SIG-M5 (cell line): ENCODE results near the gene ESCO1.

ENCODE experiments used
- DNase-seq: peaks from one replicate; lab custom pipeline; 2025; lab: John Stamatoyannopoulos, UW

Gene ESCO1

DNA sequence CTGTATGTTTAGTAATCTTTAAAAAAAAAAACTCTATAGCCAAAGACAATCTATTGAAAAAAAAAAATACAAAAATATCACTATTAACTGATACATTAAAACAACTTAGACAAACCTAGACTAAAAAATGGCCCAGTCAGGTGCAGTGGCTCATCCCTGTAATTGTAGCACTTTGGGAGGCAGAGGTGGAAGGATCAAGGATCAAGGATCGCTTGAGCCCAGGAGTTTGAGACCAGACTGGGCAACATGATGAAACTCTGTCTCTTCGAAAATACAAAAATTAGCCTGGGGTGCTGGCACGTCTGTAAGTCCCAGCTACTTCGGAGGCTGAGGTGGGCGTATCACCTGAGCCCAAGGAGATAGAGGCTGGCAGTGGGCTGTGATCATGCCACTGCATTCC, 16.1 kb downstream of the ESCO1 start:
- no peak for DNase-seq

DNA sequence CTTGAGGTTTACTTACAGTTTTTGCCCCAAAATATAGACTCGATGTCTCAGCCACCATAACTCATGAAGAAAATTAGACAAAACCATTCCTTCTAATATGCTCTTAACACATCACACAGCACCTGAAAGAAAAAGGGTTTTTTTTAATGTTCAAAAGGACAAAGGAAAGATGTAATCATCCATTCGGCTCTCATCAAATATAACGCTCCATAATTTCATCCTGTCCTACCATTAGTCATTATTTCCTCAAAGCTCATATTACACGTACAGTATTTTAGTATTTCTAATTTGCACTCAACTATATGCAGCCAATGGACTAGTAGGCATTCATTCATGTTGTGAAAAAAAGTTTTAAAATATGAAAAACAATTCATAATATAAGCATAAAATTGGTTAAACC, 24.8 kb downstream of the ESCO1 start:
- no peak for DNase-seq

DNA sequence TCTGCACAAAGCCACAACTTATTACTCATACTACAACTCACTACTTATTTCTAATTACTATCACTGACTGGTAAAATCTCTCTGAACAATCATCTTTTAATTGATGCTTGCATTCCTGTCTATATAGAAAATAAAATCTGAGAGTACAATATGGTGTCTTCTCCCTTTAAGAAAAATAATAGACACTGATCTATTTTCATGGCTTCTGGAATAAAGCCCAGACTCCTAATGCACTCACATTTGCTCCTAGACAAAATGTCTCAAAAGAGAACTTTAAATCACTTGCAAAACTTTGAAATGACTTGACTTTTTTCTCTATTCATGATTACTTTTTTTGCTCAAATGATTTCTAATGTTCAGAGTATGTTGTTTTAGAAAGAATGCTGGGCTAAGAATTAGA, 28.7 kb downstream of the ESCO1 start:
- no peak for DNase-seq

DNA sequence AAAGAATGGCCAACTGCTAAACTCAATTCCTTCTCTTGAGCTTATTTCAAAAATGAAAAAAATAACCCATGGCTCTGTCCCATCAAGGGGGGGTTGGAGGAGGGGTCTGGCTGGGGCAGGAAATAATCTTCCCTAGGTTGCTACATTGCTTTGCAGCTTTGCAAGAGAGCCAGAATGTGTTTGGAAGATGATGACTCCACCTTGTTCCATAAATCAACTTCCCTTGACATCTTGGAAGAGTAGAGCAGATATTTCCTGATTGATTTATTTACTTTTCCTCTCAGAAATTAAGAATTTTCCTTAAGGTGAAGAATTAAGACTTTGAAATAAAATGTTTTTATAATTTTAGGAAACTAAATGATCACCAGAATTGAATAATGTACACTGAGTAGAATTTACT, 41.3 kb downstream of the ESCO1 start:
- DNase-seq, result no peak

DNA sequence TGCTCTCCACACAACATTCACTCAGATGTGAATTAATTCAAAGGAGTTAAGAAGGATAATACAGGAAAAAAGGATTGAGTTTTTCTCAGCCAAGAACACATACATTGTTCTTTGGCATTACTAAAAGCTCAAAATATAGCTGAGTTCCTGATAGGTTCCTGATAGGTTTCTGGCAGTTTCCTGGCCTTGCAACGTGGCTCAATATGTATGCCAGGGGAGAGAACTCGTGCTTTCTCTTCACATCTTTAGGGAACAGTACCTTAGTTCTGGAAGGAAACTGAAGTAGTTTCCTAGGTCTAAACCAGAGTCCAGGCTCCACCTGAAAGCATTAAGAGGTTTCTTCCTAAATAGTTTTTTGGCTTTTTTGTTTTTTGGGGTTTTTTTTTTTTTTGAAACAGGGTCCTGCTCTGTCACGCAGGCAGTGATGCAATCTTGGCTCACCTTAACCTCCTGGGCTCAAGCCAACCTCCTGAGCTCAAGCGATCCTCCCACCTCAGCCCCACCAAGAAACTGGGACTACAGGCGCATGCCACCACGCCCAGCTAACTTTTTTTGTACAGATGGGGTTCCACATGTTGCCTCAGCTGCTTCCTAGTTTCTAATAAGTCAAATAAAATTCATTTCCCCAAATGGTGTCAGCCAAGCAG, 42.8 kb downstream of the ESCO1 start:
- DNase-seq, result no peak

DNA sequence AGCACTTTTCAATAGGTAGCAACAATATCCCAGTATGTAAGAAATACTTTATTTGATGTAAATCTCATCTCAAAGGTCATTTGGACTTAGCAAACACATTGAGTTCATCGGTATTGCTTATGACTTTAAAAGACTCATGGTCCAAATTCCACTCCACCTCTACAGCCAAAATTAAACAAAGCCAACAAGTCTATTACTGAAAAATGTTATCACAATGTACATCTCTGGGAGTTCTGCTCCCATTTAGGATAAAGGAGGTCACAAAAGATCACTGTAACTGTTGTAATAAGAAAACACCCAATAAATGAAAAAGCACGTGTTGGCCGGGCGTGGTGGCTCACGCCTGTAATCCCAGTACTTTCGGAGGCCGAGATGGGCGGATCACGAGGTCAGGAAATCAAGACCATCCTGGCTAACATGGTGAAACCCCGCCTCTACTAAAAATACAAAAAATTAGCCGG, 50.0 kb downstream of the ESCO1 start:
- no peak for DNase-seq

DNA sequence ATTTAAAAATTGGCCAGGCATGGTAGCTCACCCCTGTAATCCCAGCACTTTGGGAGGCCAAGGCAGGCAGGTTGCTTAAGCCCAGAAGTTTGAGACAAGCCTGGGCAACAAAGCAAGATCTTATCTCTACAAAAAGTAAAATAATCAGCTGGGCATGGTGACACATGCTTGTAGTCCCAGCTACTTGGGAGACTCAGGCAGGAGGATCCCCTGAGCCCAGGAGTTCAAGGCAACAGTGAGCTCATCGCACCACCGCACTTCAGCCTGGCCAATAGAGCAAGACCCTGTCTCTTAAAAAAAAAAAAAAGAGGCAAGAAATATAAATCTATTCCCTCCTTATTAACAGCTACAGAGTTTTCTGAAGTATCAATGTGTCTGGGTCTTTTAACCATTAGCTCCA, 51.9 kb downstream of the ESCO1 start:
- DNase-seq, result no peak

DNA sequence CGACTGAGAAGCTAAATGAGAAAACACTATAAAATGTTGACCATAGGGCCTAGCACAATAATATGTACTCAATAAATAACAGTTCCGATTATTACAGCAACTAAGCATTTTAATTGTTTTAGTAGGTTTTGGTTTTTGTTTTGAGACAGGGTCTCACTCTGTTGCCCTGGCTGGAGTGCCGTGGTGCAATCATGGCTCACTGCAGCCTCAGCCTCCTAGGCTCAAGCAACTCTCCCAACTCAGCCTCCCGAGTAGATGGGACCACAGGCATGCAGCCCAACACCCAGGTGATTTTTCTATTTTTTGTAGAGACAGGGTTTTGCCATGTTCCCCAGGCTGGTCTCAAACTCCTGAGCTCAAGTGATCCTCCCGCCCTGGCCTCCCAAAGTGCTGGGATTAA, 54.1 kb downstream of the ESCO1 start:
- no peak for DNase-seq

DNA sequence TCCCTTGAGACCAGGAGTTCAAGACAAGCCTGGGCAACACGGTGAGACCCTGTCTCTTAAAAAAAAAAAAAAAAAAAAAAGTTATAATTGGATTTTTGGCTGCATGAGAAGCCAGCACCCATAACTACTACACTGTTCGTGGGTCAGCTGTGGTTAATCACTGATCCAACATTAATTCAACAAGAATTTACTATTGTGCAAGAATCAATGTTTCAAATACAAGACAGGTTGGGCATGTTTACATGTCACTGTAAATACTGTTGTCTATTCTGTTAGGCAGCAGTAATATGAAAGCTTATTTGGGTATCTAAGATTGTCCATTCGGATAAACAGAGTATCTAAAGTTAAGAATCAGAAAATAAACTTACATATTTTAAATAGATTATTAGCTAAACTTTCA, 62.3 kb downstream of the ESCO1 start:
- DNase-seq, result no peak

DNA sequence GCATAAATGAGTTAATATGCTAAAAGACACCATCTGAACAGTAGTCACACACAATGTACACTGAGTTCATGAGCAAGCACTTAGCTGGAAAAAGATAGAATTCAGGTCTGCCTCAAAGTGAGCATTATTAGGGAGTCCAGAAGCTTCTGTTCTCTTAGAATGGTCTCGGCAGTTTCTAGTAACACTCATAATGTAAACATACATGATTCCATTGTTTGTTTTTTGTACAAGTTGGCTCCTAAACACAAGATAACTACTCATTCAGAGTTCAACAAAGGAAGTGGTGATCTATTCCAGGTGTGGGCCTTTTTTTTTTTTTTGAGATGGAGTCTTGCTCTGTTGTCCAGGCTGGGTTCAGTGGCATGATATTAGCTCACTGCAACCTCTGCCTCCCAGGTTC, 66.2 kb downstream of the ESCO1 start:
- DNase-seq, result no peak

DNA sequence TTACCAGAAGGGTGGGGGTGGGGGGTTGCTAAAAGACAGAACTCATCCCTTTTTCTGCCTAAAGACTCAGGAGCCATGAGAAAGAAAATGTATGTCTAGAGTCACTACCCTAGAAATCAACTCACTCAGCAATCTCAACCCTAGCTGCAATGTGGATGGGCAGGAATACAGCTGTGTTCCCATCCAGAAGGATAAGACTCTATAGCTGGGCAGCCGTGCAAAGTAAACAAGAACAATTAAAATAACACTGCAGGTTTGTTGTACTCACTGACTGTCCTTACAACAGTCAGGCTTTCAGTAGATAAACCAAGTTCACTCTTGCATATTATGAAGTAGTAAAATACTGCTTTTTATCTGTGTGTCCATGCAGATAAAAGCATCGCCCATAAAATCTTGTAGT, 74.0 kb downstream of the ESCO1 start:
- no peak for DNase-seq

DNA sequence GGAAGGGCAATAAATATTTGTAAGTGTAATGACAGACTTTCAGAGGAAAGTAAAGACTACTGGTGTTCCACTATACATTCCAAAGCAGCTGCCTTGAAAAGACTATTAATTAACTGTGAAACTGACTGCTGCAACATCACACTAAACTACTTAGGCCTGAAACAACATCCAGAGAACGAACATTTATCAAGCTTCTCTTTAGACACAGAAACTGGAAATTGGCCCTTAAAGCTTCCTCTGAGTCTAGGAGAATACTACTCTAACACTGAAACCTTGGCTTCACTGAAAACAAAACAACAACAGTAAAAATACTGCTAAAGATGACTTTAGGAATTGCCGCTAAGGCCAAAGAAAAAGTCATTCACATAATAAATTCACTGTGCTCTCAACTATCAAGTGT, 74.6 kb downstream of the ESCO1 start:
- DNase-seq, result no peak

DNA sequence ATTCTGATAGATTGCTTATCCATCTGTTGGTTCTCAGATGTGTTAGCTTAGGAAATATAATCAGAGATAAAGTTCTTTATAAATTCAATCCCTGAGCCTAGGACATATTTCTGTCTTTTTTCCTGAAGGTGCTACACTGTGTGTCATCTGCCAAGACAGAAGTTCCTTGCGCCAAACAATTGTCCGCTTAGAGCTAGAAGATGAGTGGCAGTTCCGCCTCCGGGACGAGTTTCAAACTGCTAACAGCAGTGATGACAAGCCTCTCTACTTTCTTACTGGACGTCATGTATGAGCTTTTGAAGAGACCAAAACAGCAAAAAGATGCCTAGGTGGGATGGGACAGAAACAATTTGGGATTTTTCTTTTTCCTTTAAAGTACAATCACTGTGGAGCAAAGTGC, 78.0 kb downstream of the ESCO1 start:
- no peak for DNase-seq

DNA sequence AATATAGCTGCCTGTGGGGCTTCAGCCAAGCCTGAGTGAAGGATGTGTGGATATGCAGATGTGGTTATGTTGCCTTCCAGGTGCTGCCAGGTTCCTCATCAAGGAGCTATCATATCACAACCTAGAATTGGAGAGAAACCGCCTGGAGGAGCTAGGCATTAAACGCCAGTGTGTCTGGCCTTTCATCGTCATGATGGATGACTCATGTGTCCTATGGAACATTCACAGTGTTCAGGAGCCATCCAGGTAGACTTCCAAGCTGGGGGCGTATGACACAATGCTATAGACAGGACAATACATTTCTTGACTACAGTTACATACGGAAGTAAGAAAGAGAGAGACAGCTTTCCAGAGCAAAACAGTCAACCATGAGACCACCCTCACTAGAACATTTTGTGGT, 86.8 kb downstream of the ESCO1 start:
- DNase-seq, result no peak

DNA sequence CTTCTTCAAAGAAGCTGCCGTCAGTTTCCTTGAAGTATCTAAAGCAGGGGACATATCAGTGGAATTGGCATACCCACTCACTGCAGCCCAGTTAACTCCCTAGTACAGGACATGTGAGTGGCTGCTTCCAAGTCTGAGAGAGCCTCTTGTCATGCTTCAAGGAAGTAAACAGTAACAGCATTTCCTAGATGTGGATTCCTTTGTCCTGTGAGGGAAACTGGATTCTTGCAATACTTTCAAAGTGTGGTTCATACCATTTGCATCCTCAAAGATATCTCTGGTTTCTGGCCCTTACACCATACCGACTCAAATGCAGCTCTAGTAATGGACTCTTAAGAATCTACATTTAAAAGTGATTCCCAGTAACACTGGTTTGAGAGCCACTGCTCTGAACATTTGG, 87.2 kb downstream of the ESCO1 start:
- no peak for DNase-seq

DNA sequence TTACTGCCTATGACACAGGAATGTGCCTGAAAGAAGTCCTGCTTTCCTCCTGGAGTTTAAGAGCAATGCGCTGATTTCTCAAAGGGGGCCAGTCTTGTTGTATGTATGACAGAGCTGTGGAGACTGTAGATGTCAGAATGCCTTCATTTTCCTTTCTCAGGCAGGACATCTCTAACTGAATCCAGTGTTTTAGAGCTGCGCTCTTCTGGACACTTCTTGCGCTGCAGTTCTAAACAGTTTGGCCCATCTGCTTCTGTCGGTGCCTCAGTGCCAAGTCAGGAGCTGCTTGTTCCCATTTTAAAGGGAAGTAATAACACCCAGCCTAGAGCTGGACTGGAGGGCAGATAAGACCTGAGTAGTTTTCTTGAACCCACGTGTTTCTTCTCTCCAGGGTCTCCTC, 91.4 kb downstream of the ESCO1 start:
- no peak for DNase-seq

DNA sequence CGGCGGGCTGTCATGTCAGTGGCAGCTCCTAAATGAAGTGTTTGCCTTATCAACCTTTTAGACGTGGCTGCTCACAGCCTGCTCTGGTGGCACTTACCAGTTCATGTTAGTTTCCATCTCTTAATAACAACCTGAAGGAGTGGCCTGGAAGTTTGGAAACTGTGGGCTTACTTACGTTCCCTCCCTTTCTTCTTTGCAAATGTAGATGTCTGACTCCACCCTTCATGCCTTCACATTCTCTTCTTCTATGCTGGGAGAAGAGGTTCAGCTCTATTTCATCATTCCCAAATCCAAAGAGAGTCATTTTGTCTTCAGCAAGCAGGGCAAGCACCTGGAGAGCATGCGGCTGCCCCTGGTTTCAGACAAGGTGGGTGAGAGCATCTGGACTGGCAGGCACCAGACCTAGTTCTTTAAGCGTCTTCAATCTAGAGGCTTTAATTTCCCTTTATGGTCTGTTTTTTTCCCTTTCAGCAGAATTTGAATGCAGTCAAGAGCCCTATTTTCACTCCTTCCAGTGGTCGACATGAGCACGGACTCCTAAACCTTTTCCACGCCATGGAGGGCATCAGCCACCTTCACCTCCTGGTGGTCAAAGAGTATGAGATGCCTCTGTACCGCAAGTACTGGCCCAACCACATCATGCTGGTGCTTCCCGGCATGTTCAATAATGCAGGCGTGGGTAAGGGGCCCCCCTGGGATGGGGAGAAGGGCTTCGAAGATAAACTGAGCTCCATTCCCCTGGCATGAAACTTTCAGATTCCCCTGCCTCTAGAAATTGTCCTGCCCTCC, 92.4 kb downstream of the ESCO1 start:
- DNase-seq, result no peak

DNA sequence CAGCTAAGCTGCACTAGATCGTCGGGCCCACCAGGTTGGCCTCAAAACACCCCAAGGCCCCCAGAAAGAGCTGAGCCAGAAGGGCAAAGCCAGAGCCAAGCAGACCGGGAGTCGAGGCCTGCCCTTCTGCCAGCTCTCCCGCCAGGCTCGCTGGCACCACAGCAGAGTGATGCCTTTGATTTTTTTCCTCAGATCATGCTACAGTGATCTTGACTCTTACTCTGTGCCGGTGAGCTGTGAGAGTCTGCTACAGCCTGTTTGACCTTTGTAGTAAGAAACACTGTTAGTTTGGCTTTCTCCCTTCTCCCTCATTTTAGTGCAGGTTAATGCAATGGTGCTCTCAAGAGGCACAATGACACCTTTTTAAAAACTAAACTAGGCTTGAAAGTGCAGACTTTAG, 97.8 kb downstream of the ESCO1 start:
- DNase-seq, result no peak

DNA sequence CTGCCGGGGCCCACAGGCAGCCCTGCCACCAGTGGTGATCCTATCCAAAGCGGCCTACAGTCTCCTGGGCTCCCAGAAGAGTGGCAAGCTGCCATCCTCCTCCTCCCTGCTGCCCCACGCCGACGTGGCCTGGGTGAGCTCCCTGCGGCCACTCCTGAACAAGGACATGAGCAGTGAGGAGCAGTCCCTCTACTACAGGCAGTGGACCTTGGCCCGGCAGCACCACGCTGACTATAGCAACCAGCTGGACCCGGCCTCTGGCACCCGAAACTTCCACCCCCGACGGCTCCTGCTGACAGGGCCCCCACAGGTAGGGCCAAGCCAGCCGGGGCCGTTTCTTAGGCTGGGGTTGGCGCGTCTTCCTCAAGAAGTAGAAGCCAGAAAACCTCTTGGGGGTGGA, 100.5 kb downstream of the ESCO1 start:
- no peak for DNase-seq

DNA sequence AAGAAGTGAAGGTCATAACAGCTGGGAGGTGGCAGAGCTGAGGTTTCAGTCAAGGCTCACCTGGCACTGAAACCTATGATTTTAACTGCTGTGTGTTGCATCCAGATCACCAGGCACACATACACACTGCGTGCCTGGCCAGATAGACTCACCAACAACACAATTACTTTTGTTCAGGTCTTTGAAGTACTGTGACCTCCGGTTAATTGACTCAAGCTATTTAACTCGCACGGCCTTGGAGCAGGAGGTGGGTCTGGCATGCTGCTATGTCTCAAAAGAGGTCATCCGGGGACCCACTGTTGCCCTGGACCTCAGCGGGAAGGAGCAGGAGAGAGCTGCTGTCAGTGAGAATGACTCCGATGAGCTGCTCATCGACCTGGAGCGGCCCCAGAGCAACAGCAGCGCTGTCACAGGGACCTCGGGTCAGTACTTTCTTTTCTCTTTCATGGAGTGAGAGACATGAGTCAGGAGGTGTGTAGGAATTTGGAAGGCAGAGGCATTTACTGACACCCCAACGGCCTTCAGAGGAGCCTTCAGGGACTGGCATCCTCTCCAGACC, 104.1 kb downstream of the ESCO1 start:
- DNase-seq, result no peak

DNA sequence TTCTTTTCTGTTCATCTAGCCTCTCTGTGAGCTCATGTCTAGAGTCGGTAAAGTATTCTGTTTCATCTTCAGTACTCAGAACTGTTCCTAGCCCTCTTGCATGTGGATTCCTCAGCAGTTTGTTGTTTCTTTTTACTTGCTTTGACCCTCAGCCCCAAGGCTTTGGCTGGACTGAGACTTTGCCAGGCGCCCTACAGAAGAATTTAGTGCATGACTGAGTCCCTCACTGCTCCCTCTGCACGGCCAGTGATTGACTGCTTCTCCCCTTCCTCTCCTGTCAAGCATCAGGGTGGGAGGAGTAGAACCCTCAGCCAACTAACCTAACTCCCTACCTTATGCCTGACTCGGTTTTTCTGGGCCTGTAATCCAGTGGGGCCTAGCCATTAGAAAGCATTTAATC, 109.8 kb downstream of the ESCO1 start:
- no peak for DNase-seq

DNA sequence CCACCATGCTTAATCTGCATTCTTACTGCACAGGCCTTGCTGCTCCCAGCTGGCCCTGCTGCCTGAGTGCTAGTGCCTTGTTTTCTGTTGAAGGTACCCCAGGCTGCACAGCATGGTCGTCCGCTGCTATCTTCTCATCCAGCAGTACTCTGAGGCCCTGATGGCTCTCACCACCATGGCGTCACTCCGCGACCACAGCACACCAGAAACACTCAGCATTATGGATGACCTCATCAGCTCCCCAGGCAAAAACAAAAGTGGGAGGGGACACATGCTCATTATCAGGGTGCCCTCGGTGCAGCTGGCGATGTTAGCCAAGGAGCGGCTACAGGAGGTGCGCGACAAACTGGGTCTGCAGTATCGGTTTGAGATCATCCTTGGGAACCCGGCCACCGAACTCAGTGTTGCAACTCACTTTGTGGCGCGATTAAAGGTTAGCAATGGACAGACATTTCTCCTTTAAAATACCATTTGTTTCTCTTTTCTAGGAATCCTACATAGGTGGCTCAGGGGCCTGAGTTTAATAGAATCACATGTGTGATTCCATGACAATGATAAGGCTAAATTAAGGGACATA, 110.5 kb downstream of the ESCO1 start:
- no peak for DNase-seq

DNA sequence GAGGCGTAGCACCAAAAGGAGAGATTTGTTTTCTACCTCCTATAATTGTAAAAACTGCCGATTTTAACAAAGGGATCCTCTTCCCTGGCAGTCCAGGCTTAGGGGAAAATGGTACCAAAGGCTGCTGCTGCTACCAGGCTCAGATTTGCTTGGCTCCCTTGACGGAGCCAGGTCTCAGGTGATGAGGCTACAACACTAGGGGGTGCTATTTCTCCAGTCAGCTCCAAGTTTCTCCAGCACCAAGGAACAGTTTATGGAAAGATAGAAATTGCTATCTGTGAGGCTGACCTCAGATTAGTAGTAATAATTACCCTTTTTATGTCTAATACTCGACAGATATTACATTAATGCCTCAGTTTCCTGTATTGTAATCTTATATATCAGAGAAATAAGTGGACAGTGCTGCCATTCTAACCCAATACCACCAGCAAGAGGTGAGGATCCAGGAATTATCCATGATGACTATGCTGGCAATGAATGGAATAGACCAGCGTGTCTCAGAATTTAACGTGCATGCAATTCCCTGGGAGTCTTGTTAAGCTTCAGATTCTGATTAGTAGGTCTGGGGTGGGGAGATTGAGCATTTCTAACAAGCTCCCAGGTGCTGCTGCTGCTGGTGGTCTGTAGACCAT, 111.3 kb downstream of the ESCO1 start:
- no peak for DNase-seq
